ENCODE data around the gene DTNB.

DNA sequence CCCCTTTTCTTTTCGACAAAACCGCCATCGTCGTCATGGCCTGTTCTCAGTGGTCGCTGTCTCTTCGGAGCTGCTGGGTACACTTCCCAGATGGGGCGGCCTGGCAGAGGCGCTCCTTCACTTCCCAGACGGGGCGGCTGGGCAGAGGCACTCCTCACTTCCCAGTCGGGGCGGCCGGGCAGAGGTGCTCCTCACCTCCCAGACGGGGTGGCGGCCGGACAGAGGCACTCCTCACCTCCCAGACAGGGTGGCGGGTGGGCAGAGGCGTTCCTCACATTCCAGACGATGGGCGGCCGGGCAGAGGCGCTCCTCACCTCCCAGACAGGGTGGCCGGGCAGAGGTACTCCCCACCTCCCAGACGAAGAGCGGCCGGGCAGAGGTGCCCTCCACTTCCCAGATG, 138.9 kb downstream of the DTNB start:
- TF ChIP-seq, protein P1, sequence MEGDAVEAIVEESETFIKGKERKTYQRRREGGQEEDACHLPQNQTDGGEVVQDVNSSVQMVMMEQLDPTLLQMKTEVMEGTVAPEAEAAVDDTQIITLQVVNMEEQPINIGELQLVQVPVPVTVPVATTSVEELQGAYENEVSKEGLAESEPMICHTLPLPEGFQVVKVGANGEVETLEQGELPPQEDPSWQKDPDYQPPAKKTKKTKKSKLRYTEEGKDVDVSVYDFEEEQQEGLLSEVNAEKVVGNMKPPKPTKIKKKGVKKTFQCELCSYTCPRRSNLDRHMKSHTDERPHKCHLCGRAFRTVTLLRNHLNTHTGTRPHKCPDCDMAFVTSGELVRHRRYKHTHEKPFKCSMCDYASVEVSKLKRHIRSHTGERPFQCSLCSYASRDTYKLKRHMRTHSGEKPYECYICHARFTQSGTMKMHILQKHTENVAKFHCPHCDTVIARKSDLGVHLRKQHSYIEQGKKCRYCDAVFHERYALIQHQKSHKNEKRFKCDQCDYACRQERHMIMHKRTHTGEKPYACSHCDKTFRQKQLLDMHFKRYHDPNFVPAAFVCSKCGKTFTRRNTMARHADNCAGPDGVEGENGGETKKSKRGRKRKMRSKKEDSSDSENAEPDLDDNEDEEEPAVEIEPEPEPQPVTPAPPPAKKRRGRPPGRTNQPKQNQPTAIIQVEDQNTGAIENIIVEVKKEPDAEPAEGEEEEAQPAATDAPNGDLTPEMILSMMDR (IDR thresholded peaks at IDR 0.05) = no peak
- TF ChIP-seq POLR2A (IDR thresholded peaks at IDR 0.05) = no peak

All from uterus (tissue), 2 donors.